ENCODE results near the gene THUMPD3.

THUMPD3 gene

GRCh38 chr3:9343115-9343514, 19.7 kb upstream of the THUMPD3 start:
- no peaks in the 10 kb centered on the region for H3K36me3 Mint-ChIP-seq (ENCODE audit: insufficient read depth)
- no peak overlapping the region for H3K4me3 Mint-ChIP-seq
- no peaks in the 10 kb centered on the region for H3K27me3 Mint-ChIP-seq
- ATAC-seq (replicated peaks; ENCODE audit: extremely low read depth, poor library complexity, severe bottlenecking) (no peak), DNase-seq (ENCODE audit: low spot score in 2 of 2) (no peak)
- H3K4me1 Mint-ChIP-seq, result no peaks in the 10 kb centered on the region
- H3K9me3 Mint-ChIP-seq, result no peaks in the 10 kb centered on the region
- H3K27ac Mint-ChIP-seq (ENCODE audit: low read depth), result no peak overlapping the region

- DNase-seq (ENCODE audit: low spot score in 2 of 2), result no peak
- H3K36me3 Mint-ChIP-seq (ENCODE audit: insufficient read depth), result no peaks in the 10 kb centered on the region
- no peak overlapping the region for H3K4me3 Mint-ChIP-seq
- no peak overlapping the region for H3K27ac Mint-ChIP-seq (ENCODE audit: low read depth)
- H3K9me3 Mint-ChIP-seq, result no peaks in the 10 kb centered on the region
- no peaks in the 10 kb centered on the region for H3K4me1 Mint-ChIP-seq
- H3K27me3 Mint-ChIP-seq, result no peaks in the 10 kb centered on the region
- no peak for ATAC-seq (replicated peaks; ENCODE audit: extremely low read depth, poor library complexity, severe bottlenecking)
Observed at GRCh38 chr3:9345041-9345440, 17.8 kb upstream of the THUMPD3 start.

- no peak for ATAC-seq (replicated peaks; ENCODE audit: extremely low read depth, poor library complexity, severe bottlenecking)
- no peak for DNase-seq (ENCODE audit: low spot score in 2 of 2)
- no peaks in the 10 kb centered on the region for H3K9me3 Mint-ChIP-seq
- H3K4me3 Mint-ChIP-seq, result no peak overlapping the region
- no peaks in the 10 kb centered on the region for H3K4me1 Mint-ChIP-seq
- H3K36me3 Mint-ChIP-seq (ENCODE audit: insufficient read depth), result no peaks in the 10 kb centered on the region
- H3K27ac Mint-ChIP-seq (ENCODE audit: low read depth), result no peak overlapping the region
- no peaks in the 10 kb centered on the region for H3K27me3 Mint-ChIP-seq
Observed at GRCh38 chr3:9346141-9346540, 16.7 kb upstream of the THUMPD3 start.

GRCh38 chr3:9347081-9347480, 15.8 kb upstream of the THUMPD3 start:
- DNase-seq (ENCODE audit: low spot score in 2 of 2), result no peak
- no peak for ATAC-seq (replicated peaks; ENCODE audit: extremely low read depth, poor library complexity, severe bottlenecking)
- Mint-ChIP-seq H3K9me3 (no peaks in the 10 kb centered on the region), H3K27ac (ENCODE audit: low read depth) (no peak overlapping the region), H3K4me1 (no peaks in the 10 kb centered on the region), H3K27me3 (no peaks in the 10 kb centered on the region), H3K36me3 (ENCODE audit: insufficient read depth) (no peaks in the 10 kb centered on the region), H3K4me3 (no peak overlapping the region)

GRCh38 chr3:9347887-9348286, 15.0 kb upstream of the THUMPD3 start:
- Mint-ChIP-seq H3K27ac (ENCODE audit: low read depth) (no peak overlapping the region), H3K27me3 (no peaks in the 10 kb centered on the region), H3K4me3 (no peak overlapping the region), H3K4me1 (peaks cover 1% of the 10 kb centered on the region), H3K9me3 (no peaks in the 10 kb centered on the region), H3K36me3 (ENCODE audit: insufficient read depth) (no peaks in the 10 kb centered on the region)
- no peak for ATAC-seq (replicated peaks; ENCODE audit: extremely low read depth, poor library complexity, severe bottlenecking)
- no peak for DNase-seq (ENCODE audit: low spot score in 2 of 2)

- H3K4me3 Mint-ChIP-seq, result no peak overlapping the region
- DNase-seq (ENCODE audit: low spot score in 2 of 2) (no peak), ATAC-seq (replicated peaks; ENCODE audit: extremely low read depth, poor library complexity, severe bottlenecking) (no peak)
- no peaks in the 10 kb centered on the region for H3K9me3 Mint-ChIP-seq
- no peaks in the 10 kb centered on the region for H3K27me3 Mint-ChIP-seq
- H3K4me1 Mint-ChIP-seq, result peaks cover 14% of the 10 kb centered on the region
- H3K36me3 Mint-ChIP-seq (ENCODE audit: insufficient read depth), result no peaks in the 10 kb centered on the region
- H3K27ac Mint-ChIP-seq (ENCODE audit: low read depth), result no peak overlapping the region
Observed at GRCh38 chr3:9349321-9350117, 13.3 kb upstream of the THUMPD3 start.

- Mint-ChIP-seq H3K9me3 (no peaks in the 10 kb centered on the region), H3K27me3 (no peaks in the 10 kb centered on the region), H3K36me3 (ENCODE audit: insufficient read depth) (no peaks in the 10 kb centered on the region), H3K4me3 (no peak overlapping the region), H3K4me1 (peaks cover 27% of the 10 kb centered on the region), H3K27ac (ENCODE audit: low read depth) (no peak overlapping the region)
- DNase-seq (ENCODE audit: low spot score in 2 of 2) (no peak), ATAC-seq (replicated peaks; ENCODE audit: extremely low read depth, poor library complexity, severe bottlenecking) (no peak)
Observed at GRCh38 chr3:9351709-9352126, 11.1 kb upstream of the THUMPD3 start.

GRCh38 chr3:9352917-9353752, 9.7 kb upstream of the THUMPD3 start:
- H3K9me3 Mint-ChIP-seq, result no peaks in the 10 kb centered on the region

GRCh38 chr3:9361691-9362388, 1.0 kb upstream of the THUMPD3 start:
- H3K9me3 Mint-ChIP-seq, result no peaks in the 10 kb centered on the region
- ATAC-seq (replicated peaks; ENCODE audit: extremely low read depth, poor library complexity, severe bottlenecking) (no peak), DNase-seq (ENCODE audit: low spot score in 2 of 2) (no peak)
- H3K27me3 Mint-ChIP-seq, result no peaks in the 10 kb centered on the region
- peaks cover 16% of the 10 kb centered on the region for H3K4me1 Mint-ChIP-seq
- no peak overlapping the region for H3K27ac Mint-ChIP-seq (ENCODE audit: low read depth)
- no peak overlapping the region for H3K4me3 Mint-ChIP-seq
- H3K36me3 Mint-ChIP-seq (ENCODE audit: insufficient read depth), result peaks cover 17% of the 10 kb centered on the region

More at GRCh38 chr3:9352917-9353752, 9.7 kb upstream of the THUMPD3 start:
- no peaks in the 10 kb centered on the region for H3K36me3 Mint-ChIP-seq (ENCODE audit: insufficient read depth)
- DNase-seq (ENCODE audit: low spot score in 2 of 2) (peak; percentile 31 to 35), ATAC-seq (replicated peaks; ENCODE audit: extremely low read depth, poor library complexity, severe bottlenecking) (no peak)
- no peaks in the 10 kb centered on the region for H3K27me3 Mint-ChIP-seq
- H3K4me1 Mint-ChIP-seq, result peaks cover 27% of the 10 kb centered on the region
- H3K4me3 Mint-ChIP-seq, result no peak overlapping the region
- peak overlapping the region; percentile 90 for H3K27ac Mint-ChIP-seq (ENCODE audit: low read depth)

- Mint-ChIP-seq H3K9me3 (no peaks in the 10 kb centered on the region), H3K36me3 (ENCODE audit: insufficient read depth) (peaks cover 58% of the 10 kb centered on the region), H3K4me3 (no peak overlapping the region), H3K27ac (ENCODE audit: low read depth) (no peak overlapping the region), H3K4me1 (peaks cover 25% of the 10 kb centered on the region), H3K27me3 (no peaks in the 10 kb centered on the region)
- ATAC-seq (replicated peaks; ENCODE audit: extremely low read depth, poor library complexity, severe bottlenecking), result no peak
- DNase-seq (ENCODE audit: low spot score in 2 of 2), result no peak
Observed at GRCh38 chr3:9369508-9369907, 6.7 kb downstream of the THUMPD3 start.

- Mint-ChIP-seq H3K4me1 (peaks cover 42% of the 10 kb centered on the region), H3K4me3 (peak overlapping the region; percentile 13), H3K36me3 (ENCODE audit: insufficient read depth) (peaks cover 69% of the 10 kb centered on the region), H3K27ac (ENCODE audit: low read depth) (no peak overlapping the region), H3K9me3 (no peaks in the 10 kb centered on the region), H3K27me3 (no peaks in the 10 kb centered on the region)
- DNase-seq (ENCODE audit: low spot score in 2 of 2), result no peak
- no peak for ATAC-seq (replicated peaks; ENCODE audit: extremely low read depth, poor library complexity, severe bottlenecking)
Observed at GRCh38 chr3:9373465-9373864, 10.6 kb downstream of the THUMPD3 start.

GRCh38 chr3:9377981-9378380, 15.1 kb downstream of the THUMPD3 start:
- DNase-seq (ENCODE audit: low spot score in 2 of 2) (no peak), ATAC-seq (replicated peaks; ENCODE audit: extremely low read depth, poor library complexity, severe bottlenecking) (no peak)
- Mint-ChIP-seq H3K36me3 (ENCODE audit: insufficient read depth) (peaks cover 64% of the 10 kb centered on the region), H3K4me3 (no peak overlapping the region), H3K4me1 (peaks cover 36% of the 10 kb centered on the region), H3K9me3 (no peaks in the 10 kb centered on the region), H3K27me3 (no peaks in the 10 kb centered on the region), H3K27ac (ENCODE audit: low read depth) (no peak overlapping the region)

All from central memory CD8-positive, alpha-beta T cell (primary cell).